Measurements from ENCODE around the gene PARP3.
A peak's percentile ranks its signal among the peaks of the same experiment; 100 is the strongest.

PARP3 gene

GRCh38 chr3:51949121-51949520 is 7.0 kb downstream of the PARP3 start:
- no peak for DNase-seq

- no peak for DNase-seq
Measured at GRCh38 chr3:51950899-51951298, 8.7 kb downstream of the PARP3 start.

DNA sequence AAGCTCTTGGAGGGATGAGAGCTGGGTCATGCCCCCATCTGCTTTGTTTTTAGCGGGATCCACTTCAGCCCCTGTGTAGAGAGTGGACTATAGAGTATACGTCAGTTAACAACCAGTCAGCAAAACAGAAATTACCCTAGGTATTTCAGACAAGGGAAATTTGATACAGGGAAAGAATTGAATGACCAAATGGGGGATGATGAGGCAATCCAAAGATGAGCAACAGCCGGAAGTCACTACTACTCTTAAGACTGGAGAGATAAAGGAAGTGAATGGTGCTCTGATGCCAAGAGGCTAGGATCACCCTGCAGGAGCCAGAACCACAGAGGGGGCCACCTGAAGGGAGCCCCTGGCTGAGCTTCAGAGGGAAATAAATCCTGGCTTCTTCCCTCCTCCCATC is 11.3 kb downstream of the PARP3 start:
- no peak for DNase-seq

DNA sequence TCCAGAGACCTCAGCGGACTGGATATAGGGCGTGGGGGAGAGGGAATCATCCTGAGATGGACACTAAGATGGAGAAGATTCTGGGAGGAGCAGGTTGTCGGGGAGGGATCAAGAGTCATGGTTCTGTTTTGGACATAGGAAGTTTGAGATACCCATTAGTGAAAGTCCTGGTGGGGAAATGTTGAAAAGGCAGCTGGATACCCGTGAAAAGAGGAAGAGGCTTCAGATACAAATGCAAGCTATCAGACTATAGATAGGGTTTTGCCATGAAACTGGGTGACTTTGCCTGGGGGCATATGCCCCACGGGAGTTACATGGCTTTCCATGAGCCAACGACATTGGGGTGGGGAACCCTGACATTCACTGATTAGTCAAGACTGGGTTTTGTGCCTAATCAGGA is 11.9 kb downstream of the PARP3 start:
- no peak for DNase-seq

DNA sequence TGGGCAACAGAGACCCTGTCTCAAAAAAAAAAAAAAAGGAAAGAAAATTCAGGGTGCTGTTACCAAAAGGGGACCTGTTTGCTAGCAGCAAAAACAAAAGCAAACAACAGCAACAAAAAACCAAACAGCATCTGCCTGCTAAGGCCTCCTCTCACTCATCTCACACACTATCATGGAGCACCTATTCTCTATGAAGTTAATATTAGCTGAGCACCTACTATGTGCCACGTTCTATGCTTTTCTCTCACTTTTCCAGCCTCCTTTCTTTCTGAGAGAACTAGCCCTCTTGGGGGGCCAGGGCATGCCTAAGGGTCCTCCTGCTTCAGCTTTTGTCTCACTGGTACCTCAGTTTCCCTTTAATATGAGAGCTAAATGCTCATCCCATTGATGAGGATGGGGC is 12.6 kb downstream of the PARP3 start:
- no peak for DNase-seq

DNA sequence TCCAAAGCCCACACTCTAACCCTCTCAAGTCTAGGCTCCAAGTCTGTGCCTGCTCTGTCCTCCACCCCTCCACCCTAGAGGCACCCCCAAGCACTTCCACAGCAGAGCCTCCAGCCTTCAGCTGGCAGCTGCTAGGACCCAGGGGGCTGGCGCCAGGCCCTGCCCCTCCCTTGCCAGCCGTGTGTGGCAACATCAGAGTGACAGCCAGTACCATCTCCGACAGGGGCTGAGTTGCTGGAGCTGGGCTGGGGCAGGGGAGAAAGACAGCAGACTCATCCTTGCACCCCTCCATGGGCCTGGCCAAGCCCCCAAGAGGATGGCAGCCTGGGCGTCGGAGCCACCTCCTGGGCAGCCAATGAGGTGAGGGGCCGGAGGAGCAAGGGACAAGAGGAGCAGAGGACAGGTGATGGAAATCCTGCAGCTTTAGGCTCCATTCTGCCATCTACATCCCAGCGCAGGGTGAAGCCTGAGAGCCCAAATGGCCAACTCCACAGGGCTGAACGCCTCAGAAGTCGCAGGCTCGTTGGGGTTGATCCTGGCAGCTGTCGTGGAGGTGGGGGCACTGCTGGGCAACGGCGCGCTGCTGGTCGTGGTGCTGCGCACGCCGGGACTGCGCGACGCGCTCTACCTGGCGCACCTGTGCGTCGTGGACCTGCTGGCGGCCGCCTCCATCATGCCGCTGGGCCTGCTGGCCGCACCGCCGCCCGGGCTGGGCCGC is 13.2 kb downstream of the PARP3 start, which contains the start of gene GPR62:
Gene GPR62, plus strand, starts transcription at position 207 of the 718 bp plus-strand sequence. Its CDS starts 272 bp downstream, at position 479.
- no peak for DNase-seq

GRCh38 chr3:51955893-51956770 is 14.0 kb downstream of the PARP3 start:
- DNase-seq, result peak; percentile 63

DNA sequence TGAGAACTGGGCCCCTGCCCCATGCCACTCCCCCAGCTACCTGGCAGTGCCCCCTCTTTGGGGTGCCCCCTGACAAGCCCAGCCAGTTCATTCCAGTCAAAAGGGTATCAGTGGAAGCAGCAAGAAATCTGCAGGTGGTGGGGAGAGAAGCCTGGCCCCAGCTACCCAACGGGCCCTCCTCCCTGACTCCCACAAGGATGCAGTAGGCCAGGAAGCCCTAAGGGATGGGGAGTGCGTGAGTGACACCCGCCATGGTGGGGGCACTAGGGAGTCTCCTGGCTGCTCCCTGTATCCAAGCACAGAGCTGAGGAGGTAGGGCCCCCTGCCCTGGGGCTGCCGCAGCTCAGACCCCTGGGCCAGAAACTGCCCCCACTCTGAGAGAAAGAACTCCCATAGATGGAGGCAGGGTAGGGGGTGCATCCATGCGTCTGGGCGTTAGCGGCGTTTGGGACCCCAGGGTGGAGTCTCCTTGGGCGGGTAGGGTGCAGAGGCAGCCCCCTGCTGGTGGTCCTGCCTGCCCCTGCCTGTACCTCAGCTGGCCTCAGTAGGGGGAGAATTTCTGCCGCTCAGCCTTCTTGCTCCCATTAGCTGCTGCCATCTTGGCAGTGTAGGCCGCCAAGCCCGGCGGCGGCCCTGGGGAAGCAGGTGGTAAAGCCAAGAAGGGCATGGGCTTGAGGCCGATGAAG is 15.5 kb downstream of the PARP3 start:
- DNase-seq, result no peak

- DNase-seq, result no peak
Measured at GRCh38 chr3:51958603-51959521, 16.7 kb downstream of the PARP3 start.

- DNase-seq, result no peak
Measured at GRCh38 chr3:51959651-51960050, 17.5 kb downstream of the PARP3 start.

DNA sequence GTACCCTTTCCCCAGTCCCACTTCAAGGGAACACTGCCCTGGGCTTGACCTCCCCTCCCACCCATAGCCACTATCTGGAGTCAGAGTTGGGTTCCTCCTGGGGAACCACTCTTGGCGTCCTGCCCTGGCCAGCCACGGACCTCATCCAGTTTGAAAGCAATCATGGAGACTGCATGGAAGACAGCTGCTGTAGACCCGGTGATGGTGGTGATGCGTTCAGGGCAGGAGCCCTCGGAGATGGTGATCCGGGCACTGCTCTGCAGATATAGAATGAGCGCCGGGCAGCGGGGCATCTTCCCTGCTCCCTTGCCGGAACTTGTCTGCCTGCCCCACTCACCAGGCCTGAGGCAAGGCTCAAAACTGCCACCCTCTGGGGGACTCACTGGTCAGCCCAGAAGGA is 18.2 kb downstream of the PARP3 start:
- DNase-seq, result no peak

DNA sequence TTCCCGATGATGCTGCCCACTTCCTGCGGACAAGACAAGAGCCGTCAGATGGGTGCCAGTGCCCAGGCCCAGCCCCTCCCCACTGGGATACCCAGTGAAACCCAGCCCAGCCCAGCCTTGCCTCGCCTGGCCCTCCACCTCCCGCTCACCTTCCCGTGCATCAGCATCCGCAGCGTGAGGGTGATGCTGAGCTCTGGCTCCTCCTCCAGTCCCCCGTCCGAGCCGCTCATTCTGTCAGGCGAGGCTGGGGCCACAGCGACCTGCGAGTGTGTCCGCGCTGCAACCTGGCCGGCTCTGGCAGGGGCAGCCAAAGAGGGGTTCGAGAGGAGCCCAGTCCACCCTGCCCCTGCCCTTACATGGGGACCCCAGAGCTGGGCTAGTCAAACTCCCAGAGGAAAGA is 18.8 kb downstream of the PARP3 start:
- DNase-seq, result no peak

- no peak for DNase-seq
Measured at GRCh38 chr3:51961602-51962569, 19.7 kb downstream of the PARP3 start.

- no peak for DNase-seq
Measured at GRCh38 chr3:51962854-51963530, 20.8 kb downstream of the PARP3 start.

DNA sequence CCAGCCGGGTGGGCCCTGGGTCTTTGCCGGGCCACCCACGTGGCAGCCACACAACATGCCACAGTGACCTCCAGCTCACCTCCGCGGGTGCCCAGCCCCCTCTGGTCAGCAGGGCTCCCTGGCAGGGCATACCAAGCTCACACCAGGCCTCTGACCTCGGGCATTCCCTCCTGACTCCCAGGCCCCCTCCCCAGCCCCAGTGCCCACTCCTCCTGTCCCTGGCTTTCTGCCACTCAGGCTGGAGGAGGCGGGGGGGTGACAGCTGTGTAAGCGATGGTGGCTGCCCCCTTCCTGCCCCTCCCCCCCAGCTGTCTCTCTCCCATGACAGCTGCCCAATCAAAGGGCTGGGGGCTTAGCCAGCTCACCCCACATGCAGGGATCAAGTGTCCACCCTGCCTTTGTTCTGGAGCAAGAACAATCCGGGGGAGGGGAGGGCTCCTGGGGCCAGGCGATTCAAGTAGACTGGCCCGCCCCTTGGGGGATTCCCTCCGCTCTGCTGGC is 21.8 kb downstream of the PARP3 start:
- DNase-seq, result no peak

DNA sequence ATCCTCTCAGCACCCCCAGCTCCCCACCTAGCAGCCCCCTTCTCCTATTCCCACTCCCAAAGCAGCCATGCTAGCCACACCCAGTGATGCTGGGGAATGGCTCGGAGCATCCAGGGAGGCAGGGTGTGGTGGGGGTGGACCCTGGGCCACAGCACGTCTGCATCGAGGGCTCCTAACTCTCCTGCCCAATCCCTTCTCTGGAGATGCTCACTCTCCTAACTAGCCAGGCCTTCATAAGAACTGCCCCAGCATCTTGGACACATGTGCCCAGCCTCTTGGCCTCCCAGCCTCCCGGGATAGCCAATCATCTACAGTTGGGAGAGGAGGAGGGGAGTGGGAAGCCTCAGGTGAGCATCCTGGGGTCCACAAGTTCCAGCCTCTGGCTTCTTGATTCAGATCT is 22.4 kb downstream of the PARP3 start:
- DNase-seq, result no peak

DNA sequence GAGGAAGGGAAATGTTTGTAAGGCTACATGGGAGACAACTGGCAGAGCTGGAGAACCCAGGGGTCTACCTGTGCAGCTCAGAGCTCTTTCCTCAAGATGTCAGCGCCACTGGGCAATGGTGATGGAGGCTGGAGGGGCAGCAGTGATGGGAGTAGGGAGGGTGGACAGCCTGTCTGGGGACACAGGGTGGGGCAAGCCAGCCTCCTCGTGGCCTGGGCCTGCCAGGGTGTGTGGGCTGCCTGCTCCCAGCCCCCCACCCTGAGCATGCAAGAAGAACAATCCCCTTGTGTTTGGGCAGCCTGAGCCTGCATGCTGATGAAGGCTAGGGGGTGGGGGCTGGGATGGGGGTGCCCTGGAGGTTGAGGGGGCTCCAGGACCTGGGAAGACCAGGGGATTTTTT is 23.9 kb downstream of the PARP3 start:
- DNase-seq, result no peak

DNA sequence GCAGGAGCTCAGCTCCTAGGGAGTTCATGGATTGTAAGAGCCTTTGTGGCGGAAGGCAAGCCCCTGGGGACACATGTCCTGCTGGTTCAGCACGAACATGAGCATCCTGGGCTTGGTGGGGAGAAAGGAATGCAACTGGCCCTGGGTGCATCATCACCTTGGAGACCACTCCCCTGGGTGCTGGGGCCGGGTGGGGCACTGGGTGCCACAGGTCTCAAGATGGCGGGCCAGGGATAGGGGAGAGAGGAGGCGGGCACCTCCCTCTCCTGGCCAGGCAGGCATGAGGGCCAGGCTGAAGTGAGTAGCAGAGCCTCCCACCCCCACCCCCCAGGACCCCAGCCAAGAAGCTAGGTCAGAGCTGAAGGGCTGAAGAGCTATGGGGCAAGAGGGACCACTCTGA is 24.3 kb downstream of the PARP3 start:
- DNase-seq, result no peak

- DNase-seq, result no peak
Measured at GRCh38 chr3:51966922-51967383, 24.8 kb downstream of the PARP3 start.
